Mesendoderm (in vitro differentiated cells): ENCODE results near the gene NFATC1.

Source experiments
- DNase-seq: peaks from one replicate; pipeline ENCODE4 v3.0.0; 2013
- H2AK5ac ChIP-seq: 2 replicates; pipeline ENCODE4 v1.6.1; 2013; ENCODE audit warnings: low read length, inconsistent platforms
- H2BK120ac ChIP-seq: 2 replicates; pipeline ENCODE4 v1.6.1; 2013; ENCODE audit warnings: low read depth, mild to moderate bottlenecking, low read length, moderate library complexity, mixed read lengths
- H2BK15ac ChIP-seq: replicated peaks from 2 replicates; pipeline ENCODE4 v1.6.1; 2013; ENCODE audit warnings: low read depth, mild to moderate bottlenecking, moderate library complexity
- H2BK5ac ChIP-seq: 2 replicates; pipeline ENCODE4 v1.6.1; 2013; ENCODE audit warnings: low read length, inconsistent platforms
- H3K18ac ChIP-seq: 2 replicates; pipeline ENCODE4 v1.6.1; 2013; ENCODE audit warnings: mild to moderate bottlenecking, low read length, mixed read lengths
- H3K23ac ChIP-seq: one replicate; pipeline ENCODE4 v1.6.1; 2013; ENCODE audit warnings: low read length
- H3K27ac ChIP-seq: 2 replicates; pipeline ENCODE4 v1.5.1; 2013; ENCODE audit warnings: low read depth, mild to moderate bottlenecking, inconsistent platforms, low read length, moderate library complexity
- H3K27me3 ChIP-seq: 2 replicates; pipeline ENCODE4 v1.6.1; 2013; ENCODE audit warnings: low read length, control low read depth, mild to moderate bottlenecking, inconsistent platforms; ENCODE audit not compliant: insufficient read depth, poor library complexity
- H3K36me3 ChIP-seq: 2 replicates; pipeline ENCODE4 v1.6.1; 2013; ENCODE audit warnings: low read length, inconsistent platforms; ENCODE audit not compliant: control insufficient read depth, insufficient read depth
- H3K4ac ChIP-seq: one replicate; pipeline ENCODE4 v1.6.1; 2013; ENCODE audit warnings: low read depth, mild to moderate bottlenecking, low read length, moderate library complexity
- H3K4me1 ChIP-seq: 2 replicates; pipeline ENCODE4 v1.6.1; 2013; ENCODE audit warnings: low read depth, low read length, inconsistent platforms; ENCODE audit not compliant: control insufficient read depth
- H3K4me2 ChIP-seq: 2 replicates; pipeline ENCODE4 v1.6.1; 2013; ENCODE audit warnings: low read length
- H3K4me3 ChIP-seq: 2 replicates; pipeline ENCODE4 v1.5.1; 2013; ENCODE audit warnings: mild to moderate bottlenecking, low read length
- H3K56ac ChIP-seq: one replicate; pipeline ENCODE4 v1.6.1; 2013; ENCODE audit warnings: low read length
- H3K79me1 ChIP-seq: 2 replicates; pipeline ENCODE4 v1.6.1; 2013; ENCODE audit warnings: low read length, inconsistent platforms
- H3K79me2 ChIP-seq: 2 replicates; pipeline ENCODE4 v1.6.1; 2013; ENCODE audit warnings: mild to moderate bottlenecking, low read length; ENCODE audit not compliant: control insufficient read depth, insufficient read depth
- H3K9ac ChIP-seq: 2 replicates; pipeline ENCODE4 v1.6.1; 2013; ENCODE audit warnings: low read length, inconsistent platforms
- H4K5ac ChIP-seq: one replicate; pipeline ENCODE4 v1.6.1; 2013; ENCODE audit warnings: low read length
- H4K8ac ChIP-seq: one replicate; pipeline ENCODE4 v1.6.1; 2013; ENCODE audit warnings: low read depth, mild to moderate bottlenecking, control low read depth, low read length, moderate library complexity
- WGBS: extraction: QIAGEN DNeasy Blood & Tissue Kit; methylation state at CpG from one replicate; pipeline ENCODE4 v1.1.7; 2013; ENCODE audit warnings: low lambda C conversion rate, missing lambda C conversion rate; ENCODE audit not compliant: insufficient coverage; ENCODE audit errors: extremely low coverage; 5-methylcytosine and 5-hydroxymethylcytosine counted together

The NFATC1 gene

DNA sequence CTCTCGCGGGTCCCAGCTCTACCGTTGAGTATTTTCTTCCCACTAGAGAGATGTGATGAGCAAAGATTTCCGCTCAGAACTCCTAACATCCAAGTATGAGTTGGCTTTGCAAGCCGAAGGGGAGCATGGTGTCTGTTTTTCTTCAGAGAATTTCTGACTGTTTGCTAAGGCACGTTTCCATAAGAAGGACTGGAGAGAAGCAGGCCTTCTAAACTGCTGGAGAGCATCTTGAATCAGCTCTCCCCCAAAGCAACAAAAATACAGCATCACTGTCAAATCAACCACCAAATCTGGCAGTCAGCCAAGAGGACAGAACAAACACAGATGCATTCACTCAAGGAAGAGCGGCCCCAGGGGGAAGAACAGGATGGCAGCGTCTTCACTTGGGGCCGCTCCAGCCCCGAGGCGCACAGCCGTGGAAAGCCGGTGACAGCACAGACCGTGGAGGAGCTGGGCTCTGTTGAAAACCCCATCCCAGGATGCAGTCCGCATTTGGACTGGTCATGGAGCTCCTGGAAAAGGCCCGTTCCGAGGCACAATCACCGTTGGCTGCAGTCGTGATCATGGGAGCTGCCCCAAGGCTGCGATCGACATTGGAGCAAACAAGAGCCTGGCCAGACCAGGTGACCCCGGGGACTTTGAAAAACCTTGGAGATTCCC is 101.4 kb downstream of the NFATC1 start:
- no peaks in the 10 kb centered on the region for H3K36me3 ChIP-seq
- no peak overlapping the region for H2AK5ac ChIP-seq
- H2BK5ac ChIP-seq, result no peak overlapping the region
- H3K4me3 ChIP-seq, result no peak overlapping the region
- H4K8ac ChIP-seq, result no peak overlapping the region
- no peaks in the 10 kb centered on the region for H3K79me2 ChIP-seq
- H3K4me2 ChIP-seq, result no peak overlapping the region
- H4K5ac ChIP-seq, result no peak overlapping the region
- no CpG with 5 or more reads among the region's 22 CpGs for WGBS
- no peaks in the 10 kb centered on the region for H3K27me3 ChIP-seq
- no peak overlapping the region for H3K4ac ChIP-seq
- no peak overlapping the region for H3K56ac ChIP-seq
- no peak overlapping the region for H2BK120ac ChIP-seq
- H3K9ac ChIP-seq, result no peak overlapping the region
- H3K79me1 ChIP-seq, result no peaks in the 10 kb centered on the region
- H3K18ac ChIP-seq, result no peak overlapping the region
- no peak overlapping the region for H2BK15ac ChIP-seq
- no peak overlapping the region for H3K23ac ChIP-seq
- no peak overlapping the region for H3K27ac ChIP-seq
- H3K4me1 ChIP-seq, result no peaks in the 10 kb centered on the region
- DNase-seq, result no peak

DNA sequence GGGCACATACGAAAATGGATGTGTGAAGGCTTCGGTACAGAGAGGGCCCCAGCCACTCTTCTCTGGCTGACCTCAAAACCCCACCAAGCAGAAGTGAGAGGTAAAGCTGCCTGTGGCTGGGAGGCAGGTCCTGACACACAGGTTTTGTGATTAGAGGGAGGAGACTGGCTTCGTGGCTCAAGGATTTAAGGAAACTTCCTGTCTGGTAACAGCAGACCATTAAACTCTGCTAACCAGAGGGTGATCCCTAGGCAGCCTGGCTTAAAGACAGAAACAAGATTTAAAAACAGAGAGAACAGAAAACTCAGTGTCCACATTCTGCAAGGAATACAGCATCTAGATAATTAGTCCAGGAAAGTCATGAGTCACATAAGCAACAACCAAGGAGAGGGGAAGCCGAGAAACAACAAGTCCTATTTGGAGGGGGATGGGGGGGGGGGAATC is 101.9 kb downstream of the NFATC1 start:
- H2BK5ac ChIP-seq, result no peak overlapping the region
- no peak overlapping the region for H2BK120ac ChIP-seq
- no peak overlapping the region for H2BK15ac ChIP-seq
- H3K18ac ChIP-seq, result no peak overlapping the region
- no peak overlapping the region for H4K5ac ChIP-seq
- no peak overlapping the region for H3K4me3 ChIP-seq
- DNase-seq, result no peak
- H2AK5ac ChIP-seq, result no peak overlapping the region
- no peak overlapping the region for H3K56ac ChIP-seq
- H3K36me3 ChIP-seq, result no peaks in the 10 kb centered on the region
- H3K4me1 ChIP-seq, result no peaks in the 10 kb centered on the region
- no peak overlapping the region for H4K8ac ChIP-seq
- no peak overlapping the region for H3K4me2 ChIP-seq
- H3K4ac ChIP-seq, result no peak overlapping the region
- H3K27me3 ChIP-seq, result no peaks in the 10 kb centered on the region
- no peak overlapping the region for H3K9ac ChIP-seq
- WGBS, result no CpG with 5 or more reads among the region's 4 CpGs
- H3K79me2 ChIP-seq, result no peaks in the 10 kb centered on the region
- H3K79me1 ChIP-seq, result no peaks in the 10 kb centered on the region
- no peak overlapping the region for H3K23ac ChIP-seq
- no peak overlapping the region for H3K27ac ChIP-seq

DNA sequence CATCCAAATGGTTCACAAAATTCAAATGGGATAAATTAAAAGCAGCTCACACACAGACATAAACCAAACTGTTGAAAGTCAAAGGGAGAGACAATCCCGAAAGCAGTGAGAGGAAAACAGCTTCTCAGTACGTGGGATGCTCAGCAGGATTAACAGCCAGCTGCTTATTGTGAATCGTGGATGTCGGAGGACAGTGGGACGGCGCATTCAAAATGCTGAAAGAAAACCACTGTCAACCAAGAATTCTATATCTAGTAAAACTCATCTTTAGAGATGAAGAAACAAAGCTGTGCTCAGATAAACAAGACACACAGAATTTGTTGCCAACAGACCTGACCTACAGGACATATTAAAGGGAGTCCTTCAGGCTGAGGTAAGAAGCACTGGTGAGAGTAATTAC is 102.9 kb downstream of the NFATC1 start:
- no peak for DNase-seq
- Histone ChIP-seq H3K56ac (no peak overlapping the region), H3K23ac (no peak overlapping the region), H3K36me3 (no peaks in the 10 kb centered on the region), H2BK120ac (no peak overlapping the region), H3K27me3 (no peaks in the 10 kb centered on the region), H3K9ac (no peak overlapping the region), H3K4me2 (no peak overlapping the region), H3K18ac (no peak overlapping the region), H2AK5ac (no peak overlapping the region), H4K5ac (no peak overlapping the region), H3K79me1 (no peaks in the 10 kb centered on the region), H3K4me3 (no peak overlapping the region), H3K27ac (no peak overlapping the region), H3K4me1 (no peaks in the 10 kb centered on the region), H4K8ac (no peak overlapping the region), H2BK5ac (no peak overlapping the region), H3K4ac (no peak overlapping the region), H2BK15ac (no peak overlapping the region), H3K79me2 (no peaks in the 10 kb centered on the region)
- WGBS, result no CpG with 5 or more reads among the region's 6 CpGs

DNA sequence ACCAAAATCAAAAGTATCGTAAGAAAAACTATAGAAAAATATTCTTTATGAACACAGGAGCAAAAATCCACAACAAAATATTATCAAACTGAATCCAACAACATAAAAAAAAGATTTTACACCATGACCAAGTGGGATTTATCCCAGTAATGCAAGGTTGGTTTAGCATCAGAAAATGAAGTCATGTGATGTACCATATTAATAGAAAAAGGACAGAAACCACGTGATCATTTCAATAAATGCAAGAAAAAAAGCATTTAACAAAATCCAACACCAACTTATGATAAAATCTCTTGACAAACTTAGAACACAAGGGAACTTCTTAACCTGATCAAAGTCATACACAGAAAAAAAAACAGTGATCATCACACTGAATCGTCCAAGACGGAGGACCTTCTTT is 105.3 kb downstream of the NFATC1 start:
- Histone ChIP-seq H3K4me3 (no peak overlapping the region), H3K9ac (no peak overlapping the region)
- no CpG with 5 or more reads among the region's 4 CpGs for WGBS

DNA sequence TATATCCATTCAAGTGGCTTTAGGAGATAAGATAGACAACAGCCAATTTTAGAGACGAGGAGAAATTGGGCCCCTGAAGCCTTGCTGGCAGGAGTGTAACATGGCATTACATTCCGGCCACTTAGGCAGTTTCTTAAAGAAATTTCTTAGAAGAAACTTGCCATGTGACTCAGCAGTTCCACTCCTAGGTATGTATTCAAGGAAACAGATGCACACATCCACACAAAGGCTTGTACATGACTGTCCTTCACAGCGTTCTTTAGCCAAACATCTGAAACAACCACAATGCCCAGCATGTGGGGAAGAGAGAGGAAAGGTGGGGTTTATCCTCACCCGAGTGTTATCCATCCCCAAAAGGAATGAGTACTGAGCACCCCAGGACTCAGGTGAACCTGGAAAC is 107.1 kb downstream of the NFATC1 start:
- H3K27ac ChIP-seq, result no peak overlapping the region
- WGBS, result no CpG with 5 or more reads among the region's 4 CpGs
- no peak for DNase-seq

More for the DNA sequence above, 105.3 kb downstream of the NFATC1 start:
- no peak overlapping the region for H2BK120ac ChIP-seq
- no peak overlapping the region for H3K23ac ChIP-seq
- H2BK5ac ChIP-seq, result no peak overlapping the region
- H3K36me3 ChIP-seq, result no peaks in the 10 kb centered on the region
- no peak overlapping the region for H2AK5ac ChIP-seq
- H4K5ac ChIP-seq, result no peak overlapping the region
- H3K27ac ChIP-seq, result no peak overlapping the region
- no peaks in the 10 kb centered on the region for H3K79me1 ChIP-seq
- H3K18ac ChIP-seq, result no peak overlapping the region
- H3K4me2 ChIP-seq, result no peak overlapping the region
- no peaks in the 10 kb centered on the region for H3K27me3 ChIP-seq
- no peak overlapping the region for H2BK15ac ChIP-seq
- no peak overlapping the region for H3K4ac ChIP-seq
- H3K4me1 ChIP-seq, result no peaks in the 10 kb centered on the region
- no peak for DNase-seq
- no peaks in the 10 kb centered on the region for H3K79me2 ChIP-seq
- H4K8ac ChIP-seq, result no peak overlapping the region
- H3K56ac ChIP-seq, result no peak overlapping the region

DNA sequence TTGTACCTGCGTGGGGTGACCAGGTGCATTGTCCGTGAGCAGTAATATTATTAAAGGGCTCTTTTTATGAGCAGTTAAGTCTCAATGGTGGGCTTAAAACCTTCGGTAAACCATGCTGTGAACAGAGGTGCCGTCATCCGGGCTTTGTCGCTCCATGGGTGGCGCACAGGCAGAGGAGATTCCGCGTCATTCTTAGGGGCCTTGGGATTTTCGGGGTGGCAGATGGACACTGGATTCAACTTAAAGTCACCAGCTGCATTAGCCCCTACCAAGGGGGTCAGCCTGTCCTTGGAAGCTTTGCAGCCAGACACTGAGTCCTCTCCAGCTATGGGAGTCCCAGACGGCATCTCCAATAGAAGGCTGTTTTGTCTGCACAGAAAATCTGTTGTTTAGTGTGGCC is 107.7 kb downstream of the NFATC1 start:
- Histone ChIP-seq H3K27me3 (no peaks in the 10 kb centered on the region), H3K4me2 (no peak overlapping the region), H3K4ac (no peak overlapping the region), H3K79me1 (no peaks in the 10 kb centered on the region), H3K27ac (no peak overlapping the region), H3K36me3 (no peaks in the 10 kb centered on the region), H3K79me2 (no peaks in the 10 kb centered on the region), H3K56ac (no peak overlapping the region), H2BK15ac (no peak overlapping the region), H3K9ac (no peak overlapping the region), H3K4me1 (peaks cover 6% of the 10 kb centered on the region), H4K5ac (no peak overlapping the region), H3K4me3 (no peak overlapping the region), H3K18ac (no peak overlapping the region), H4K8ac (no peak overlapping the region), H2BK120ac (no peak overlapping the region), H3K23ac (no peak overlapping the region), H2AK5ac (no peak overlapping the region), H2BK5ac (no peak overlapping the region)
- no peak for DNase-seq
- no CpG with 5 or more reads among the region's 11 CpGs for WGBS

More for the DNA sequence above, 107.1 kb downstream of the NFATC1 start:
- Histone ChIP-seq H3K23ac (no peak overlapping the region), H3K4me3 (no peak overlapping the region), H3K79me1 (no peaks in the 10 kb centered on the region), H3K9ac (no peak overlapping the region), H3K18ac (no peak overlapping the region), H4K8ac (no peak overlapping the region), H3K4ac (no peak overlapping the region), H4K5ac (no peak overlapping the region), H2BK120ac (no peak overlapping the region), H2AK5ac (no peak overlapping the region), H3K36me3 (no peaks in the 10 kb centered on the region), H3K4me1 (peaks cover 6% of the 10 kb centered on the region), H3K79me2 (no peaks in the 10 kb centered on the region), H3K4me2 (no peak overlapping the region), H3K56ac (no peak overlapping the region), H2BK5ac (no peak overlapping the region), H2BK15ac (no peak overlapping the region), H3K27me3 (no peaks in the 10 kb centered on the region)
